HG03139 (cell line): ENCODE measurements around the gene HSPA4.
A peak's percentile ranks its signal among the peaks of the same experiment; 100 is the strongest.
"Not testable (repeated sequence)": the region's sequence is repeated elsewhere in the genome, so short reads cannot be mapped to it uniquely, and the experiment has no call there.

ENCODE experiments used
- ATAC-seq: cut with Tn5 transposase; IDR thresholded peaks from one replicate; pipeline ENCODE4 v1.9.1; 2021; ENCODE audit not compliant: unreplicated experiment

HSPA4 gene

GRCh38 chr5:133051542-133052316, at the start of gene HSPA4:
TSS of gene HSPA4 (plus strand) at chr5:133052013. CDS start at chr5:133052251, 238 bp downstream.
- peak; percentile 84 for ATAC-seq

- no peak for ATAC-seq
Measured at GRCh38 chr5:133006653-133007052, 45.2 kb upstream of the HSPA4 start.

GRCh38 chr5:133008455-133008854, 43.4 kb upstream of the HSPA4 start:
- ATAC-seq, result not testable (repeated sequence)

GRCh38 chr5:133015466-133015865, 36.3 kb upstream of the HSPA4 start:
- no peak for ATAC-seq

- ATAC-seq, result no peak
Measured at GRCh38 chr5:133017964-133018363, 33.8 kb upstream of the HSPA4 start.

GRCh38 chr5:133019471-133019870, 32.3 kb upstream of the HSPA4 start:
- ATAC-seq, result not testable (repeated sequence)

- peak; percentile 88 for ATAC-seq
Measured at GRCh38 chr5:133025804-133026663, 25.8 kb upstream of the HSPA4 start, which contains the start of gene ZCCHC10. TSS of gene ZCCHC10 (minus strand) at chr5:133026549. CDS start at chr5:133026537, 12 bp downstream.

- ATAC-seq, result no peak
Measured at GRCh38 chr5:133026664-133027153, 25.1 kb upstream of the HSPA4 start.

GRCh38 chr5:133029416-133029815, 22.4 kb upstream of the HSPA4 start:
- no peak for ATAC-seq

GRCh38 chr5:133030343-133031005, 21.3 kb upstream of the HSPA4 start:
- ATAC-seq, result no peak

- ATAC-seq, result no peak
Measured at GRCh38 chr5:133032852-133033742, 18.7 kb upstream of the HSPA4 start.

GRCh38 chr5:133034064-133034463, 17.7 kb upstream of the HSPA4 start:
- ATAC-seq, result no peak

GRCh38 chr5:133035224-133035623, 16.6 kb upstream of the HSPA4 start:
- no peak for ATAC-seq

GRCh38 chr5:133036677-133037076, 15.1 kb upstream of the HSPA4 start:
- not testable (repeated sequence) for ATAC-seq

GRCh38 chr5:133041157-133041784, 10.5 kb upstream of the HSPA4 start:
- no peak for ATAC-seq

- ATAC-seq, result no peak
Measured at GRCh38 chr5:133041910-133042309, 9.9 kb upstream of the HSPA4 start.

GRCh38 chr5:133046560-133046959, 5.3 kb upstream of the HSPA4 start:
- ATAC-seq, result not testable (repeated sequence)

GRCh38 chr5:133047404-133047803, 4.4 kb upstream of the HSPA4 start:
- ATAC-seq, result no peak

- no peak for ATAC-seq
Measured at GRCh38 chr5:133048993-133049725, 2.7 kb upstream of the HSPA4 start.
